SHP77 treated with DMSO at 0.1 percent for 48 hours (cell line): ENCODE measurements around the gene FIGNL1.

Experiments
- DNase-seq: peaks from one replicate; lab custom pipeline; 2025; lab: John Stamatoyannopoulos, UW

FIGNL1 gene

DNA sequence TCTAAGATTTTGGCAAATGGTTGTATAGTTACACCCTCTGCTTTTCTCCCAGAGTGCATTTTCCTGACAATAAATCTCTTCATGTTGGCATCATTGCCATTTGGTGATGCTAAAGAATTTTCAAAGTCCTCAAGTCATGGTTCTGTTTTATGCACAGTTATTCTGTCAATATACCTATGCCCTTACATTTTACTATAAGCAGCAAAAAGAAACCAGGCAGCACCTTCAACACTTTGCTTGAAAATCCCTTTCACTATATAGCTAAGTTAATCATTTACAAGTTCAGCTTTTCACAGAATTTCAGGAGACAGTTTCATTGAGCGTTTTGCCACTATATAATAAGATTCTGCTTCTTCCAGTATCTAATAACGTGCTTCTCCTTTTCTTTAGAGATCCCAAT lies 22.6 kb downstream of the FIGNL1 start:
- DNase-seq = no peak

DNA sequence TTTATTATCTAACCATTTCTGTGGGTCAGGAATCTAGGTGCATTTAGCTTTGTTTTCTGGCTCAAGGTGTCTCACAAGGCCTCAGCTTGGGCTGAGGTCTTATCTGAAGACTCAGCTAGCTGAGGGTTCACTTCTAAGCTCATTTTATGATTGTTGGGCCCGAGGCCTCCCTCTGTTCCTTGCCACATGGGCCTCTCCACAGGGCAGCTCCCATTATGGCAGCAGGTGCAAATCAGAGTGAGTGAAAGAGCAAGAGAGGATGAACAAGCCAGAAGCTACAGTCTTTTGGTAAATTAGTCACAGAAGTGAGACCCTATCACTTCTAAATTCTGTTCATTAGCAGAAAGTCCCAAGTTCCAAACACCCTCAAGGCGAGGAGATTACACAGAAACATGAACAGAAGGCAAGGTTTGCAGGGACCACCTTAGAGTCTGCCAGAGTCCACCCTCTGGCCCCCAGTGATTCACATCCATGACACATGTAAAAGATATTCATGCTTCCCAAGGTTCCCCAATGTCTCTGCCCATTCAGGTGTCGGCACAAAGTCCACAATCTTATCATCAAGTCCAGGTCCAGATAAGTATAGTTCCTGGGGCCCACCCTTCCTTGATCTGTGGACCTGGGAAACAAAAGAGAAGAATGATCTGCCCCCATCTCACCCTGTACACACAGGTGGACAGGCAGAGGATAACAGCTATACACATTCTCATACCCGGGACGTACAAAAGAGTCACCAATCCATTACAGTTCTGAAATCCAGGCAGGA lies 23.7 kb downstream of the FIGNL1 start:
- DNase-seq = no peak

DNA sequence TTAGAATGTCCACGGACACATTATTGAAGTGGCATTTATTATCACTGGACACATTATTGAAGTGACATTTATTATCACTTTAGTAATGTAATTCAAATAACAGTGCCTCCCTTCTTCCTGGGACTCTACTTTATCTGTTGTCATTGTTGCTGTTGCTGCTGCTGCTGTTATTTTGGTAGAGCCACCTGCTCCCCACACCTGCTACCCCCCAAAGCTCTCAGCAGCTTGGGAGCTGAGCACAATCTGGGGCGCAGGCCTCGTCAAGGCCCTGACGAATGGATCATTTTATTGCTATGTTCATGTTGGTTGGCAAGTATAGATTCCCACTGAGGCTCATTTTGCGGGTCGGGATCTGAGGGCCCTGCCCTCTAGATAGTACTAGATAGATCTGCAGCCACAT lies 24.8 kb downstream of the FIGNL1 start:
- DNase-seq = no peak

DNA sequence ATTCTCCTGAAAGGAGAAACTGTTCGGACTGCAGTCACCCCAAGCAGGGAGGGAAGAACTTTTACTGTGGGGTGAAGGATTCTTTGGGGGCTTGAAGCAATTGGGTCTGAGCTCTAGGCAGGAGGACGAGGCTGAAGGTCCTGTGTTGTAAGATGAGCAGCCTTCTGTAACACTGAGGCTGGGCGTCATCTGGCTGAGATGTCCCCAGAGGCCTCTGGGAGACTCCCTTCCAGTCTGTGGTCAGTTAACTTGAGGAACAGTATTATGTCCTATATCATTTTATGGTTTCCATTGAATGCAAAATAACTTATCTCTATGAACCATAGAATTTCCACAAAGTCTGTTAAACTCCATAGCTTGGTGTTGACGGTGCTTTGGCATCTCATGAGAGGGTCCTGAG lies 26.3 kb downstream of the FIGNL1 start:
- no peak for DNase-seq

GRCh38 chr7:50422858-50423257 lies 27.3 kb downstream of the FIGNL1 start:
- DNase-seq = no peak

GRCh38 chr7:50421043-50421442 lies 29.1 kb downstream of the FIGNL1 start:
- no peak for DNase-seq

GRCh38 chr7:50418526-50419290 lies 31.4 kb downstream of the FIGNL1 start:
- no peak for DNase-seq

DNA sequence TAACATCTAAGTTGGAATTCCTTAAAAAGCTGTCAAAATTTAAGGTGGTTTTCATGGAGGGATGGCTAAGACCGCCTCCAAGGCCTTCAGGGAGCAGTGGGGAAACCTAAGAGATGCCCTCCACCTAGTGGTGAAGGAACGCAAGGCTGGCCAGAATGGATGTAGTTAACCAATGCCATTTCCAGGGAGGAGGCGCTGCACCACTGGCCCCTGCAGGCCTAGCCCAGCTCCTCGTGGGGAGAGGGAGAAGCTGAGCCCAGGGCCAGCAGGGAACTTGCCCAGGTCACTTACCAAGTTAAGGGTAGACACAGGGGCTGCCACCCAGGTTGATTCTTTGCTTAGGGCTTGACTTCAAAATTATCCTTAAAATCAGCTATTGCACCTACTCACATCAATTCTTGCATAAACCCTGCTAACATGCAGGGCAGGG lies 32.0 kb downstream of the FIGNL1 start:
- peak; percentile 68 for DNase-seq

- no peak for DNase-seq
These were observed 33.5 kb downstream of the FIGNL1 start for GRCh38 chr7:50416527-50417182.

DNA sequence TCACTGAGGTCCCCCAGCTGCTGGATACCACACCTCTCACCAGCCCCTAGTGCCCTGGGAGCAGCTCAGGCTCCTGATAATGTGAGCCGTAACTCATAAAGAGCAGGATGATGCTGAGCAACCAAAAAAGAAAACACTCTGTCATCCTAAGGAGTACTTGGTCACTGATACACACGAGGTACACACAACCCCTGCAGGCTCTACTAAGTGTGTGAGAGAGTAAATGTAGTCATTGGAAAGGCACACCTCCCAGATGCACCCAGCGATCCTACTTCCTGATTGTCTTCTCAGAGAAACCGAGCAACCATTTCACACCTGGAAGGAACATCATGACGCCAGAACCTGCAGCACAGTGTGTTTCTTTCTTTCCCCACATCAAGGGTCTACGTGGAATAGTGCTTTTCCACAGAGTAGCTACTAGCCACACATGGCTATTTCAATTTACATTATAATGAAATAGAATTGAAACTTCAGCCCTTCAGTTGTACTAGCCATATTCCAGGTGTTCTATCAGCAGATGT lies 34.2 kb downstream of the FIGNL1 start:
- no peak for DNase-seq

DNA sequence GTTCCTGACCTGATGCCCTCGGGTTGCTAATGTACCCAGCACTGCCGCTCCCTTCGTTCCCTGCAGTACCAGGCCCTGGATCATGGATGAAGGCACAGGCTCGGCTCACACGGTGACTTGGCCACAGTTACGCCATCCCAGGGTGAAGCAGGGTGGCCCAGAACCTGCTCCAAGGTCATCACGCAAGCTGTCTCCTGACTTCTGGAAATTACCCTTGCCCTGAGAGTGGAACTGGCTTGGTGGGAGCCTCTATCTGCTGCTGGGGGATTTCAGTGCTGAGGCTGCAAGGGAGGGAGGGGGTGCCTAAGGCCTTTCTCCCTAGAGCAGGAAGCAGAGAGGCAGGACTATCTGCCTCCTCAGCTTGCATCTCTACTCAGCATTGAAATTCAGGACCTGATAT lies 36.6 kb downstream of the FIGNL1 start:
- no peak for DNase-seq

- DNase-seq = no peak
These were observed 37.2 kb downstream of the FIGNL1 start for GRCh38 chr7:50412973-50413372.

DNA sequence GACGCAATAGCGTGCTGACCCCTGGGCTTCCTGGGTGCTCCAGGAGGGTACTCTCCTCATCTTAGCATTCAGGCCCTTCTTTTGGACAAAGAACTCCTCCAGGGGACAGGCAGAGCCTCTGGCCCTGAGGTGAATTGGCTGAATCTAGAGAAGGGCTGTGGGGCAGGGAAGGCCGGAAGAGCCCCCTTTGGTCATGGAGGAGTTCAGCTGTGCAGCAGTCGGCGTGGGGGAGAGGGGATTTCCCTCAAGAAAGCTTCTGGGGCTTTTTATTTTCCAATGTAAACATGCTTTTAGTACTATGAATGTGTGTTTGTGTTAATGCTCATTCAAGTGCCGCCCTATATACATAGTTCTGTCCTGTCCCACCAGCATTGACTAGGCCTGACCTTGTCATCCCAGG lies 38.8 kb downstream of the FIGNL1 start:
- no peak for DNase-seq

DNA sequence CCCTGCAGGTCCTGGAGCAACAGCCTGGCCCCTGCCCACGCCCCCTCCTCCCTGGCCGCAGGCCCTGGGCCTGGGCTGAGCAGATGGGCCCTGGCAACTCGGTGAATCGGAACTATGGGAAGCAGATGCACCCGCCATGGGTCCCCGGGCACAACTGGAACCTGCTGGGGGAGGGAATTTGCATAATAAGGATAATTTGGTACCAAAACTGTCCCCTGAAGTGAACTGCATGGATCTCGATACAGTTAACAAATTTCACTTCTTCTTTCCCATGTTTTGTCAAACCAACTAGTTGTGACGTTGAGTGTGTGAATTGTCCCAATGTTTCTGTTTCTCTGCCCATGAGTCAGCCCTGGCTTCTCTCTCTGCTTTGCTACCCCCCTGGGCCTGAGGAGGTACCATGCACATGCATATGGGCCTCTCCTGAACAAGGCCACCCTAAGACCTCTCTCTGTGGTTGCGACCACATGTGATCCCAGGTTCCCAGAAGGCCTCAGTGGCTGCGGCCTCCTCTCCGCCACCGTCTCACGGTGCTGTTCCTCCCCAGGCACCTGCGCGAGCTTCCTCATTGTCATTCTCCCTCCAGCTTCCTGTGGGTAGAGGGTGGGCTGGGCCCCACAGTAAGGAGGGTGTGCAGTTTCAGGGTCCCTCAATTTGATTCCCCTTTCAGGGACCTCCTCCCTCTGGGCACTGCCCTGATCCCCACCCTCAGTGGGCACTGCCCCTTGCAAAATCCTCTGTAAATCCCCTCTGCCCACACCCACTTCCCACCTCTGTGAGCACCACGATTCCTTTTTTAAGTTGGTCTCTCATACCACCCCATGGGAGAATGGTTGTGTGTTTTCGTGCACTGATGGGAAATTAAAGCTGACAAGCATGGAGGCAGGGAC lies 40.0 kb downstream of the FIGNL1 start:
- DNase-seq = no peak

DNA sequence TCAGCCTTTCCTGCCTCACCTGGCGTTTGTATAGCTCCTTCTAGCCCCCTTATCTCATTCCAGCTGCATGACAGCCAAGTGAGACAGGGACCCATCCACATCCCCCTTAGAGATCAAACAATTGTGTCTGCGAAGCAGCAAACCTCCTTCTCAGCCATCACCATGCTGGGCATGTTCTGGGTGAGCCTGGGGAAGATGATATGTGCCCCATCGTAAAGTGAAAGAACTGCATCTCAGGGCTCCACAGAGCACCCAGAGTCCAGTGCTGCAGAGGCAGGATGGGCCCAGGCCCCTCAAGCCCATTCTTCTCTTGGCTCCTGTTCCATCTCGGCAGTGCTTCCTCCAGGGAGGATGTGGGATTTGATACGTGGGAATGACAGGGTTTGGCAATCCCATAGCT lies 43.2 kb downstream of the FIGNL1 start:
- DNase-seq = no peak

DNA sequence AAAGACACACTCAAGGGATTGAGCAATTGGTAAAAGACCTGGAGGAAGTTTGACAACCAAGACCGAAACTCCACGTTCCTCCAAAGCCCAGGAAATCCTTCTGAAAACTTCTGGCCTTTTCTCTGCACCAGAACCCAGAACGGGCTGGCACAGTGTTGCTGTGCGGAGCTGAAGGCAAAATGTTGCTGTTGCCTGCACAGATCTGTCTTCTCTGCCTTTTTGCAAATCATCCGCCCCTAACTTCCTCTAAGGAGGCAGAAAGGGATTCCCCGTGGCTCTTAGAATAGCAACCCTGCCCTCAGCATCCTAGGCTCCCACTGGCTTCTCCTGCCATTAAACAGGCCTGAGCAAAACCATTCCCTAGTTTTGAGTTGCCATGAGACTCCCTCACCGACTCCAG lies 44.9 kb downstream of the FIGNL1 start:
- DNase-seq = no peak

DNA sequence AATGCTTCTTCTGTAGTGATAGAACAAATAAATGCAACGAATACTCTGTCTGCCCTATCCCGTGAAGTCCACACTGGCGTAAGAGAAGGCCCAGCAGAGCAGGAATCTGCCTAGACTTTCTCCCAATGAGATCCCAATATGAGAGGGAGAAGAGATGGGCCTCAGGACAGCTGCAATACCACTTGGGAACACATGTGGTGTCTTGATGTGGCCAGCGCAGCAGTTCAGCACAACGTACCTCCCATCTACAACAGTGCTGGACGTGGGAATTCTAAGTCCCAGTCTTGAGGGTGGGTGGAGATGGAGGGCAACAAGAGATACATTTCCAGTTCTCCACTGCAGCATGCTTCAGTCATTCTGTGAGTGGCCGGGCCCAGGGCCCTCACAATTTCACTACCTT lies 45.8 kb downstream of the FIGNL1 start:
- no peak for DNase-seq

DNA sequence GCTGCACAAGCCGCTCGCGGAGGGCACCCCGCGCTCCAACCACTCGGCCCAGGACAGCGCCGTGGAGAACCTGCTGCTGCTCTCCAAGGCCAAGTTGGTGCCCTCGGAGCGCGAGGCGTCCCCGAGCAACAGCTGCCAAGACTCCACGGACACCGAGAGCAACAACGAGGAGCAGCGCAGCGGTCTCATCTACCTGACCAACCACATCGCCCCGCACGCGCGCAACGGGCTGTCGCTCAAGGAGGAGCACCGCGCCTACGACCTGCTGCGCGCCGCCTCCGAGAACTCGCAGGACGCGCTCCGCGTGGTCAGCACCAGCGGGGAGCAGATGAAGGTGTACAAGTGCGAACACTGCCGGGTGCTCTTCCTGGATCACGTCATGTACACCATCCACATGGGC lies 50.0 kb downstream of the FIGNL1 start:
- no peak for DNase-seq

GRCh38 chr7:50399635-50400034 lies 50.5 kb downstream of the FIGNL1 start:
- DNase-seq = no peak

- DNase-seq = no peak
These were observed 50.9 kb downstream of the FIGNL1 start for GRCh38 chr7:50399206-50399605.

DNA sequence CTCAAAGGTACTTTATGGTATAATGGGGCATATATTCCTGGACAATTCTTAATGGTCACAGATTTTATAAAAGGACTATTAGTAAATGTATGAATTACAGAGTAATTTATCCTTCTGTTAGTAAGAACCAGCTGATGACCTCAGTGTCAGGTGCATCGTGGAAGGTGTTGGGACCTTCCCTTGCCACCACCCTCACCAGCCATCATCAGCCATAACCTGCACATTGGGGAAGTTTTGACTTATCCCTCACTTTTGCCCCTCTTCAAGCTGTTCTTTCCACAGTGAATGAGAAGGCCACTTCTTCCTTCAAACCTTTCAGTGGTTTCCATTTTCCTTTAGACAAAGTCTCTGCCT lies 52.2 kb downstream of the FIGNL1 start:
- DNase-seq = no peak
